ENCODE measurements around the gene GRAP.
A peak's percentile ranks its signal among the peaks of the same experiment; 100 is the strongest.
"Not testable (repeated sequence)": the region's sequence is repeated elsewhere in the genome, so short reads cannot be mapped to it uniquely, and the experiment has no call there.

Gene GRAP

DNA sequence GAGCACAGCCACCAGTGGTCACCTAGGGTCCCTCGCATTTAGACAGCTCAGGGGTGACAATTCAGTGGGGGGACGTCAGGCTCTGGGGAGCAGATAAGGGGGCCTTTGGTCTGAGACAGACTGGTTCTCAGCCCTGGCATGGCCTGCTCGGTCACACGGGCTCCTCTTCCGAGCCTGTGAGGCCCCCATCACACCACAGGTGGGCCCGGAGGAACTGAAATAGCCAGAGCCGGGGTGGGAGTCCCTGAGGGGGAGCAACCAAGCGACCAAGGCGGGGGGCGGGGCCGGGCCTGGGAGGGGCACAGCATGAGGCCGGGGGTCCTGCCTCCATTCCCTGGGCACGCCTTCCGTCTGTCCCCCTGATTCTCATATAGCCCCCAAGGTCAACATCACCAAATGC, 4.4 kb downstream of the GRAP start:
- not testable (repeated sequence) for DNase-seq (ENCODE audit: low read depth in 2 of 2)

DNA sequence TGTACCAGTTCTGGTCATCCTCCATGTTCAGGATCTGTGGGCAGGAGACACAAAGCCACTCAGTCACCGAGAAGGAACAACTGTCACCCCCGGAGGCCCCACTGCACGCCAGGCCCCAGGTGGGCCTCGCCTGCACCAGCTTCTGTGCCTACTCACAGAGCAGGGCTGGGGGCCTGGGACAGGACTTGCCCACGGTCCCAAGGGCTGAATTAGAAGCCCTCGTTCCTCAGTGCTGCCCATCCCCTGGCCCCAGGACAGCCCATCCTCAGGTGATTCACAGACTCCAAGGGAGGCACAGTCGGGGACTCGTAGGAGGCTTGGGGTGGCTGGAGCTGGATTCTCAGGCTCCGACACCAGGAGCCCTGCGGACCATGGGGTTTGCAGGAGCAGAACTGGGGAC, 4.9 kb downstream of the GRAP start:
- DNase-seq (ENCODE audit: low read depth in 2 of 2), result not testable (repeated sequence)

GRCh38 chr17:19040350-19040749, 6.4 kb downstream of the GRAP start:
- DNase-seq (ENCODE audit: low read depth in 2 of 2), result not testable (repeated sequence)

DNA sequence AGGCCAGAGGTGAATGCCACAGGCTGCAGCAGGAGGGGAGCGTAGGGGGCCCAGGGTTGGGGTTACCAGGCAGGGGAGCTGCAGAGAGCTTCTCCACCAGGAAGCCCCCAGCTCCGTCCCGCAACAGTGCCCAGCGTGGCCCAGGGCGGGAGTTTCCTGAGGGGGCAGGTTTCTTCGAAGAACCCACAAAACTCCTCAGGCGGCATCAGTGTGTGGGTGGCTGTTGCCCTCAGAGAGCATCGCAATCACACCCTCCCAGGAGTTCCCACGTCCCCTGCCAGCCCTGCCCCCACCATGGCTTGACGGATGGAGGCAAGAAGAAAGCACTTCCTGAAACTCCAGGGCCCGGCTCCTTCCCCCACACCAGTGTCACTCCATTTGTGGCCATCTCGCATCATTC, 8.0 kb downstream of the GRAP start:
- DNase-seq (ENCODE audit: low read depth in 2 of 2), result not testable (repeated sequence)

GRCh38 chr17:19038007-19038406, 8.8 kb downstream of the GRAP start:
- not testable (repeated sequence) for DNase-seq (ENCODE audit: low read depth in 2 of 2)

DNA sequence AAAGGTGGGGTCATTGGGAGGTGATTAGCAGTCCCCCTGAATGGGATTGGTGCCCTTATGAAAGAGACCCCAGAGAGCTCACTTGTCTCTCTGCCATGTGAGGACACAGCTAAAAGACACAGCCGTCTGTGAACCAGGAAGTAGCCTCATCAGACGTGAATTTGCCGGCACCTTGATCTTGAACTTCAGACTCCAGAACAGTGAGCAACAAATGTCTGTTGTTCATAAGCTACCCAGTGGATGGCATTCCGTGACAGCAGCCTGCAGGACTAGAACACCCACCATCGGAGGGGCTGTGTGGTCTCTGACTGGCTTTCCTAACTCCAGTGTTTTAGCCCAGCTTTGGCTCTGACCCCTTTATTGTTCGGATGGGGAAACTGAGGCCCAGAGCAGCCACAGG, 9.2 kb downstream of the GRAP start:
- not testable (repeated sequence) for DNase-seq (ENCODE audit: low read depth in 2 of 2)

DNA sequence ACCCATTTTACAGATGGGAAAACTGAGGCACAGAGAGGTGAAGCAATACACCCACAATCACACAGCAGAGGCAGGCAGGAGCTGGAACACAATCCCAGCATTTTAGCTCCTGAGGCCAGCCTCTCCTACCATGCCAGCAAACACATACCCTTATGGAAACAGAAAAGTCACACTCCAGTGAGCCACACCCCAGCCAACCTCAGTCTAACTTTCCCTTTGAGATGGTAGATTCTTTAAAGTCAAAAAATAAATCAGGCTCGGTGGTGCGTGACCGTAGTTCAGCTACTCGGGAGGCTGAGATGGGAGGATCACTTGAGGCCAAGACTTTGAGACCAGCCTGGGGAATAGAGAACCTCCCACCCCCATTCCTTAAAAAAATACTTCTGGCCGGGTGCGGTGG, 10.6 kb downstream of the GRAP start:
- DNase-seq (ENCODE audit: low read depth in 2 of 2), result not testable (repeated sequence)

GRCh38 chr17:19032377-19032988, 14.3 kb downstream of the GRAP start:
- DNase-seq (ENCODE audit: low read depth in 2 of 2), result not testable (repeated sequence)

- DNase-seq (ENCODE audit: low read depth in 2 of 2), result peak; percentile 21 to 42
Measured at GRCh38 chr17:19031729-19032128, 15.0 kb downstream of the GRAP start.

DNA sequence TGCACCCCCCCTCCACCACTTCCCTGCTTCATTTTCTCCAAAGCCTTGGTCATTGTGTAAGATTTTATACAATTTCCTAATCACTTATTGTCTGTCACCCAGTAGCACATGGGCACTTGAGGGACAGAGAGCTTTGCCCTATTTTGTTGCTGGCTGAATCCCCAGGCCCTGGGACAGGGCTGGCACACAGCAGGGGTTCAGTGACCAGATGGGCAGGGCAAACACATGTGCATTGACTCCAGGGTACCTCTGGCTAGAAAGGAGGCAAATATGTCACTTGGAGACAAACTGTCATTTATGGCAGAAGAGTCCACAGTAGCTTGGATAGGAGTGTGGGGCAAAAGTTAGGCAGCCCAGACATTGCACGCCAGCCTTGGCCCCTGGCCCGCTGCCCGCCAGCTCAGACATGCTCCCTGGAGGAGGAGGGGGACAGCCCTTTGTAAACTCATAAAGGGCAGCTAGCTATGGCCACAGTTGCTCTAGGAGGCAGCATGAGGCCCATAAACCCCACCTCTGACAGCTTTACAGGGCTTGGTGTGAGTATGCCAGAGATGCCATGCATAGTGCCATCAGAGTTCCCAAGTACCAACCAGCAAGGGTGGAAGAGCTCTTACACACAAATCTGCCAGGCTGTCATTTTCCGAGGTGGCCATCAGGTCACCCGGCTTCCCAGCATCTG, 15.8 kb downstream of the GRAP start:
- not testable (repeated sequence) for DNase-seq (ENCODE audit: low read depth in 2 of 2)

GRCh38 chr17:19029740-19030139, 17.0 kb downstream of the GRAP start:
- DNase-seq (ENCODE audit: low read depth in 2 of 2), result not testable (repeated sequence)

GRCh38 chr17:19028671-19029070, 18.1 kb downstream of the GRAP start:
- not testable (repeated sequence) for DNase-seq (ENCODE audit: low read depth in 2 of 2)

GRCh38 chr17:19024101-19025078, 22.4 kb downstream of the GRAP start:
- DNase-seq (ENCODE audit: low read depth in 2 of 2), result no peak

GRCh38 chr17:19023209-19023999, 23.4 kb downstream of the GRAP start:
- no peak for DNase-seq (ENCODE audit: low read depth in 2 of 2)

- no peak for DNase-seq (ENCODE audit: low read depth in 2 of 2)
Measured at GRCh38 chr17:19022747-19023146, 24.0 kb downstream of the GRAP start.

- DNase-seq (ENCODE audit: low read depth in 2 of 2), result no peak
Measured at GRCh38 chr17:19022128-19022527, 24.6 kb downstream of the GRAP start.

- DNase-seq (ENCODE audit: low read depth in 2 of 2), result peak in 1 of 2 donors; percentile 19
Measured at GRCh38 chr17:19021622-19022083, 25.1 kb downstream of the GRAP start.

DNA sequence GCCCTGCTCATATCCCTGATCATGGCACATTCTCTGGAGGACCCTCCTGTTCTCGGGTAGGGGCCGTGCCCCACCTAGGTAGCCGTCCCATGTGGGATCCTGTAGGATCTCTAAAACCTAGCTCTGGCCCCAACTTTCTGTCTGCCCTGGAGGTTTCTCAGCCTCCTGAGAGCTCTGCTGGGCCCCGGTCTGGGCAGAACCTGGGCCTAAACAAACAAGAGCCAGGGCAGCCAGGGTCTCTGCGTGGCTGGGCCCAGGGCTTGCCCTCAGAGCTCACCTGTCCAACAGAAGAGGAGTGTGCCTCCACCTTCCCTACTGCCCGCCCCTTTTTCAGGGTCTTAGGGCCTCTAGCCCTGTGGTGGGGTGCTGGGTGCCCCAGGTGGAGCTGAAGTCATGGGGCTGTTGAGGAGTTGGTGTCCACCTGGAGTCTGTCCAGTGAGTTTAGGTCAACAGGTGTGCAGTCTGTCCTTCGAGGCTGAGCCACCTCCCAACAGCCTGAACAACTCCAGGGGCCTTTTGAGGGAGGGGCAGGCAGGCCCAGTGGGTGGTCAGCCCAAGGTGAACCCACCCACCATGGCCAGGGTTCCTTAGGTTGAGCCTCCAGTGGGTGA, 25.6 kb downstream of the GRAP start:
- not testable (repeated sequence) for DNase-seq (ENCODE audit: low read depth in 2 of 2)

GRCh38 chr17:19020016-19020415, 26.7 kb downstream of the GRAP start:
- no peak for DNase-seq (ENCODE audit: low read depth in 2 of 2)

DNA sequence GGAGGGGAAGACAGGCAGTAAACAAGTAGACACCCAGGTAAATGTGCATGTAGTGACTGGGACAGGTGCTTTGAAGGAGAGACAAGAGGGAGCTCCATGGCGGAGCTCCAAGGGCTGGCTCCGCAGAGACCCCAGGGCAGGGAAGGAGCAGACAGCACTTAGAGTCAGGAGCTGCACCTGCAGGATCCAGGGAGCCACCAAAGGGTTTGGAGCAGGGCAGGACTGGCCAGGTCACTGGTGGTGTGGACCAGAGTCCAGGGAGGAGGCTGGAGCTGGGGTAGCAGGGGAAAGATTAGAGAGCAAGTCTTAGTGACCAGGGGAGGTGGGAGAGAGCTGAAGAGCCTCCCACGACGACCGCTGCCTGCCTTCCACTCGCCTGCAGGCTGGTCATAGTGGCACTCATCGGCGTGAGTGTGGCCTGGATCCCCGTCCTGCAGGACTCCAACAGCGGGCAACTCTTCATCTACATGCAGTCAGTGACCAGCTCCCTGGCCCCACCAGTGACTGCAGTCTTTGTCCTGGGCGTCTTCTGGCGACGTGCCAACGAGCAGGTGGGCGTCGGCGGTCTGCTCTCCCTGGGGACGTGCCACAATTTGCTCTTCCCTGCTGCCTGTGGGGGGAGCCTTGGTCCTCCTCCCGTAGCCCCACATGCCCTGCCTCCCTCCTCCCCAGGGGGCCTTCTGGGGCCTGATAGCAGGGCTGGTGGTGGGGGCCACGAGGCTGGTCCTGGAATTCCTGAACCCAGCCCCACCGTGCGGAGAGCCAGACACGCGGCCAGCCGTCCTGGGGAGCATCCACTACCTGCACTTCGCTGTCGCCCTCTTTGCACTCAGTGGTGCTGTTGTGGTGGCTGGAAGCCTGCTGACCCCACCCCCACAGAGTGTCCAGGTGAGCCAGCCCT, 27.5 kb downstream of the GRAP start:
- DNase-seq (ENCODE audit: low read depth in 2 of 2), result no peak

Measured in stimulated activated CD8-positive, alpha-beta memory T cell treated with anti-CD3 and anti-CD28 coated beads, Interleukin-15, amount 100 ng/mL, for 48 hours (primary cell).